Activated B cell treated with CpG ODN at 0.5 μM for 24 hours (primary cell): Measurements from ENCODE around the gene GIGYF1. TPM values are rescaled to one million over a fixed set of nuclear protein-coding genes. Genes with fewer than 3 reads are reported as not detected.
A peak's percentile ranks its signal among the peaks of the same experiment; 100 is the strongest.

Experiments used
- ATAC-seq: fragments of 200-7000 bp; cut with Tn5 transposase; one replicate; pipeline ENCODE4 v1.10.0; 2021; ENCODE audit warnings: low read depth, mild to moderate bottlenecking, moderate library complexity
- CTCF ChIA-PET: fragments of 350-600 bp; sonication (Branson Sonifier 250); formaldehyde crosslinking; loops from one replicate; lab custom pipeline; 2021; ENCODE audit warnings: antibody characterized with exemption; lab: Charles Lee
- POLR2A ChIA-PET: fragments of 350-600 bp; sonication (Branson Sonifier 250); formaldehyde crosslinking; loops from one replicate; lab custom pipeline; 2021; ENCODE audit warnings: antibody characterized with exemption; lab: Charles Lee
- DNase-seq: peaks from one replicate; pipeline ENCODE4 v3.0.0; 2022
- H3K27ac Mint-ChIP-seq: one replicate; pipeline ENCODE4 v1.8.0; 2020; ENCODE audit warnings: mixed read lengths
- H3K27me3 Mint-ChIP-seq: one replicate; pipeline ENCODE4 v1.8.0; 2021; ENCODE audit warnings: mixed read lengths
- H3K36me3 Mint-ChIP-seq: one replicate; pipeline ENCODE4 v1.8.0; 2021; ENCODE audit warnings: low read depth, mixed read lengths
- H3K4me1 Mint-ChIP-seq: one replicate; pipeline ENCODE4 v1.8.0; 2021; ENCODE audit warnings: mixed read lengths
- H3K4me3 Mint-ChIP-seq: one replicate; pipeline ENCODE4 v1.8.0; 2020; ENCODE audit warnings: mild to moderate bottlenecking, mixed read lengths
- H3K9me3 Mint-ChIP-seq: one replicate; pipeline ENCODE4 v1.8.0; 2020; ENCODE audit warnings: mixed read lengths
- CTCF ChIP-seq: fragments of 200-600 bp; IDR thresholded peaks from one replicate; pipeline ENCODE4 v1.8.0; 2022; ENCODE audit warnings: antibody characterized with exemption, mild to moderate bottlenecking
- intact Hi-C: fragments of 100-400 bp; cut with micrococcal nuclease; formaldehyde crosslinking; loops from one replicate; pipeline ENCODE4 v1.15.1; 2024
- total RNA-seq: library from RNA; stranded (reverse); gene quantifications from 2 replicates; pipeline ENCODE4 v1.2.3, GENCODE V29; 2022

Gene GIGYF1
- total RNA-seq, 1 donor from 2014 or later: 76.6 TPM

DNA sequence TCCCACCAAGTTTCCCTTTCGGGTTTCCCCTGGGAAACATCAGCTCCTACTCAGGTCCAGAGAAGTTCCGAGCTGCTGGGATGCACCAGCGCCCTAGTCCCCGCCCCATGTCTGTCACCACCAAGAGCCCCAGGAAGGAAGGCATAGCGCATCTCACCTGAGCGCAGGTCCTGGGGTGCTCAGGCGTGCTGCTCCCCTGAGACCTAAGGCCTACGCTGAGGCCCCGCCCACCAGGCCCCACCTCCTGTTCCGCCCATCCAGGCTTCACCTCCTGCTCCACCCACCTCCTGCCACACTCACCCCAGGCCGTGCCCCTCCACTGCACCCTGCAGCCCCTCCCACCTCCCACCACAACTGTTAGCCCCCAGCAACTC lies 51.5 kb downstream of the GIGYF1 start:
- peak; percentile 93 for ATAC-seq
- Mint-ChIP-seq H3K27ac (no peak overlapping the region), H3K36me3 (no peaks in the 10 kb centered on the region), H3K4me1 (peaks cover 9% of the 10 kb centered on the region), H3K4me3 (no peak overlapping the region), H3K9me3 (no peaks in the 10 kb centered on the region), H3K27me3 (peaks cover 19% of the 10 kb centered on the region)
- peak; percentile 34 for DNase-seq
- intact Hi-C loops: no loop called here
- ChIA-PET CTCF (no interaction called here), POLR2A (interaction anchor here (0.5 kb wide), 1 partner anchor 58 kb away, joined by 10 read pairs; no protein-coding TSS in a partner anchor)
- TF ChIP-seq CTCF: no peak

GRCh38 chr7:100641860-100642533 lies 52.1 kb downstream of the GIGYF1 start:
- Mint-ChIP-seq H3K27ac (no peak overlapping the region), H3K27me3 (peaks cover 17% of the 10 kb centered on the region), H3K4me1 (peaks cover 9% of the 10 kb centered on the region), H3K36me3 (no peaks in the 10 kb centered on the region), H3K4me3 (no peak overlapping the region), H3K9me3 (no peaks in the 10 kb centered on the region)
- intact Hi-C loops: no loop called here
- ChIA-PET POLR2A (interaction anchor here (0.5 kb wide), 2 partner anchors 59 to 277 kb away, joined by 3 to 10 read pairs; no protein-coding TSS in a partner anchor), CTCF (no interaction called here)
- no peak for TF ChIP-seq CTCF
- DNase-seq (no peak), ATAC-seq (peak; percentile 28)

DNA sequence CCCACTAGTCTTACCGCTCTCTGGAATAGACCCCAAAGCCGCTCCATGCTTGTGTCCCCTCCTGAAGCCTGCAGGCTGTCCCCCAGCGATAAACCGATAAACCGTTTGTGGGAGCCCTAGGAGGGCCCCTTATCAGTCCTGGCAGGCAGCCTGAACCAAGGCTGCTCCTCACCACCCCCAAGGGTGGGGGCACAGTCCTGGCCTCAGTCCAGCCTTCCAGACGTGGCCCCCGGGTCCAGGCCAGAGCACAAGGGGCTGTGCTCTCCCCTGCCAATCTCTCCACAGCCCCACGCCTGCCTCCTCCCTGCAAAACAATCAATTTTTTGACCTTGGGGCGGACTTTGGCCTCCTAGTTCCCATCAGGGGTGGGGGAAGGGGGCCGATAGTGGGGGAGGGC lies 52.6 kb downstream of the GIGYF1 start, which contains the start of gene TFR2:
TSS of gene TFR2 (minus strand) at position 90 of the 397 bp plus-strand sequence. CDS start at position 47, 43 bp downstream.
- peaks cover 17% of the 10 kb centered on the region for H3K27me3 Mint-ChIP-seq
- H3K4me1 Mint-ChIP-seq: peaks cover 9% of the 10 kb centered on the region
- no peak within 1 kb of the TSS for H3K4me3 Mint-ChIP-seq
- no peak within 1 kb of the TSS for H3K27ac Mint-ChIP-seq
- ChIA-PET POLR2A (interaction anchor here (0.5 kb wide), 1 partner anchor 276 kb away, joined by 3 read pairs; no protein-coding TSS in a partner anchor), CTCF (no interaction called here)
- intact Hi-C loops: no loop called here
- DNase-seq (no peak), ATAC-seq (no peak)
- H3K36me3 Mint-ChIP-seq: no peaks in the 10 kb centered on the region
- no peak for TF ChIP-seq CTCF
- H3K9me3 Mint-ChIP-seq: no peaks in the 10 kb centered on the region

GRCh38 chr7:100640517-100641440 lies 53.3 kb downstream of the GIGYF1 start:
- ATAC-seq (no peak), DNase-seq (no peak)
- intact Hi-C loops: no loop called here
- CTCF ChIA-PET: no interaction called here
- POLR2A ChIA-PET: no interaction called here
- Mint-ChIP-seq H3K4me3 (no peak overlapping the region), H3K9me3 (no peaks in the 10 kb centered on the region), H3K4me1 (peaks cover 9% of the 10 kb centered on the region), H3K36me3 (no peaks in the 10 kb centered on the region), H3K27ac (no peak overlapping the region), H3K27me3 (peaks cover 11% of the 10 kb centered on the region)
- no peak for TF ChIP-seq CTCF
